HCT116 (cell line): Measurements from ENCODE around the gene KRT1. TPM values are rescaled to one million over a fixed set of nuclear protein-coding genes. Genes with fewer than 3 reads are reported as not detected.

Source experiments
- ATAC-seq: fragments of 200-7000 bp; cut with Tn5 transposase; 2 replicates; pipeline ENCODE4 v1.9.1; 2020; ENCODE audit warnings: mild to moderate bottlenecking, moderate library complexity
- BruUV-seq: library from RNA; stranded (reverse); fragments of 400-500 nt; replicated peaks from 2 replicates; lab custom pipeline; 2021; lab: Mats Ljungman, UMichigan
- CTCF ChIA-PET: fragments of 300-600 bp; sonication (Branson Sonifier 250); formaldehyde crosslinking; loops from one replicate; lab custom pipeline; 2021; ENCODE audit warnings: antibody characterized with exemption; lab: Charles Lee
- POLR2A ChIA-PET: fragments of 300-600, 350-600 bp; sonication (Branson Sonifier 250); formaldehyde crosslinking; loops from one replicate; lab custom pipeline; 2021; ENCODE audit warnings: antibody characterized with exemption; lab: Charles Lee
- RAD21 ChIA-PET, 2 experiments: fragments of 300-600 bp; sonication (Branson Sonifier 250); formaldehyde crosslinking; loops; one replicate each; lab custom pipeline; 2023; ENCODE audit warnings: low total read pairs in 2 of 2; ENCODE audit not compliant: uncharacterized antibody in 2 of 2, unreplicated experiment in 2 of 2, low non-redundant PET in 1 of 2; lab: Charles Lee
- DNase-seq: peaks from one replicate; pipeline ENCODE4 v3.0.0-alpha.2; 2010; ENCODE audit warnings: low read depth, low spot score
- H2AFZ ChIP-seq: fragments of 200-600 bp; shearing (Covaris generic), sonication (generic); 2 replicates; pipeline ENCODE4 v1.6.1; 2017; ENCODE audit warnings: low read depth, mixed run types, mixed read lengths, antibody characterized with exemption, low read length; ENCODE audit not compliant: poor library complexity, severe bottlenecking
- H3K27ac ChIP-seq: 2 replicates; pipeline ENCODE4 v1.5.1; 2012; ENCODE audit warnings: low read depth, low read length
- H3K27me3 ChIP-seq: fragments of 200-600 bp; sonication (generic); 2 replicates; pipeline ENCODE4 v1.6.1; 2016; ENCODE audit warnings: mixed run types, low read length, mixed read lengths; ENCODE audit not compliant: insufficient read depth
- H3K36me3 ChIP-seq, 2 experiments: fragments of 200-500 bp in 1 of 2; fragments of 200-600 bp in 1 of 2; sonication (Bioruptor generic) in 1 of 2; sonication (generic) in 1 of 2; 2 replicates each; pipeline versions ENCODE4 v1.5.1 to v1.6.1; 2014 to 2016; ENCODE audit warnings: low read length in 2 of 2, inconsistent platforms in 1 of 2, mixed read lengths in 1 of 2, mixed run types in 1 of 2; ENCODE audit not compliant: insufficient read depth in 2 of 2, control insufficient read depth in 1 of 2
- H3K4me1 ChIP-seq, 2 experiments: fragments of 200-600 bp in 1 of 2; sonication (generic) in 1 of 2; 2 replicates each; pipeline versions ENCODE4 v1.5.1 to v1.6.1; 2012 to 2017; ENCODE audit warnings: low read length in 2 of 2, inconsistent platforms in 1 of 2, mild to moderate bottlenecking in 1 of 2, mixed read lengths in 1 of 2, mixed run types in 1 of 2, moderate library complexity in 1 of 2; ENCODE audit not compliant: insufficient read depth in 2 of 2, control insufficient read depth in 1 of 2
- H3K4me2 ChIP-seq: fragments of 200-600 bp; sonication (generic); 2 replicates; pipeline ENCODE4 v1.6.1; 2017; ENCODE audit warnings: mixed run types, low read length, mixed read lengths
- H3K4me3 ChIP-seq, 2 experiments: fragments of 200-600 bp in 1 of 2; sonication (generic) in 1 of 2; replicated peaks in 1 of 2; 2 replicates each; pipeline ENCODE4 v1.5.1; 2011 to 2016; ENCODE audit warnings: low read length in 2 of 2, control low read depth in 1 of 2, low read depth in 1 of 2, mild to moderate bottlenecking in 1 of 2, mixed read lengths in 1 of 2, mixed run types in 1 of 2
- H3K79me2 ChIP-seq: fragments of 200-600 bp; sonication (generic); 2 replicates; pipeline ENCODE4 v1.6.1; 2017; ENCODE audit warnings: mild to moderate bottlenecking, mixed run types, low read length, moderate library complexity, mixed read lengths; ENCODE audit not compliant: insufficient read depth
- H3K9ac ChIP-seq: fragments of 200-600 bp; sonication (generic); 2 replicates; pipeline ENCODE4 v1.6.1; 2016; ENCODE audit warnings: low read length, mixed read lengths
- H3K9me2 ChIP-seq: fragments of 200-600 bp; sonication (generic), shearing (Covaris generic); 2 replicates; pipeline ENCODE4 v1.6.1; 2017; ENCODE audit warnings: mixed run types, mild to moderate bottlenecking, moderate library complexity; ENCODE audit not compliant: insufficient read depth
- H3K9me3 ChIP-seq, 2 experiments: fragments of 200-500 bp in 1 of 2; fragments of 200-600 bp in 1 of 2; sonication (Bioruptor generic) in 1 of 2; sonication (generic) in 1 of 2; 2 replicates each; pipeline ENCODE4 v1.6.1; 2014 to 2017; ENCODE audit warnings: low read length in 2 of 2, mixed read lengths in 2 of 2, inconsistent platforms in 1 of 2, low read depth in 1 of 2, mild to moderate bottlenecking in 1 of 2, mixed run types in 1 of 2, moderate library complexity in 1 of 2; ENCODE audit not compliant: control insufficient read depth in 1 of 2, insufficient read depth in 1 of 2
- H4K20me1 ChIP-seq: fragments of 200-600 bp; sonication (generic), shearing (Covaris generic); 2 replicates; pipeline ENCODE4 v1.6.1; 2017; ENCODE audit warnings: mixed run types, mild to moderate bottlenecking, moderate library complexity; ENCODE audit not compliant: insufficient read depth
- ATF3 ChIP-seq: IDR thresholded peaks from 2 replicates; pipeline ENCODE4 v1.6.1; 2012
- CBX3 ChIP-seq: IDR thresholded peaks from 2 replicates; pipeline ENCODE4 v1.6.1; 2012; ENCODE audit warnings: low read depth
- EGR1 ChIP-seq: IDR thresholded peaks from 2 replicates; pipeline ENCODE4 v1.6.1; 2012; ENCODE audit warnings: low read depth
- POLR2AphosphoS5 ChIP-seq: IDR thresholded peaks from 2 replicates; pipeline ENCODE4 v1.6.1; 2011; ENCODE audit warnings: mild to moderate bottlenecking, low read depth, low read length, moderate library complexity
- RAD21 ChIP-seq: IDR thresholded peaks from 2 replicates; pipeline ENCODE4 v1.6.1; 2012; ENCODE audit warnings: low read depth, mild to moderate bottlenecking
- REST ChIP-seq: IDR thresholded peaks from 2 replicates; pipeline ENCODE4 v1.6.1; 2012; ENCODE audit warnings: low read depth
- SIN3A ChIP-seq: IDR thresholded peaks from 2 replicates; pipeline ENCODE4 v1.6.1; 2012; ENCODE audit warnings: low read depth
- SRF ChIP-seq: IDR thresholded peaks from 2 replicates; pipeline ENCODE4 v1.6.1; 2012; ENCODE audit warnings: low read depth
- TCF7L2 ChIP-seq: IDR thresholded peaks from 2 replicates; pipeline ENCODE4 v1.7.0; 2011; ENCODE audit warnings: borderline replicate concordance, inconsistent platforms; ENCODE audit not compliant: insufficient read depth, insufficient read length; ENCODE audit errors: extremely low read depth
- YY1 ChIP-seq: IDR thresholded peaks from 2 replicates; pipeline ENCODE4 v1.6.1; 2011; ENCODE audit warnings: low read length, low read depth, moderate library complexity, mild to moderate bottlenecking; ENCODE audit not compliant: insufficient replicate concordance; ENCODE audit errors: extremely low read depth
- ZBTB33 ChIP-seq: IDR thresholded peaks from 2 replicates; pipeline ENCODE4 v1.6.1; 2011; ENCODE audit warnings: mild to moderate bottlenecking, low read length, moderate library complexity; ENCODE audit not compliant: insufficient replicate concordance; ENCODE audit errors: extremely low read depth
- ZNF274 ChIP-seq: fragments of 200-500 bp; sonication (Bioruptor generic); IDR thresholded peaks from 2 replicates; pipeline ENCODE4 v1.6.1; 2014; ENCODE audit warnings: mild to moderate bottlenecking, low read depth, low read length, inconsistent platforms
- intact Hi-C: fragments of 100-400 bp; cut with micrococcal nuclease; formaldehyde crosslinking; loops from 2 replicates; pipeline ENCODE4 v1.10.0; 2022
- total RNA-seq: library from RNA; stranded (reverse); gene quantifications from one replicate; pipeline ENCODE4 v1.2.1, GENCODE V29; 2021; ENCODE audit not compliant: unreplicated experiment

Gene KRT1
- total RNA-seq, 1 experiment from 2014 or later = 0.20 TPM

GRCh38 chr12:52727037-52727436 is 46.8 kb upstream of the KRT1 start:
- TF ChIP-seq ATF3 (no peak), ZNF274 (no peak), EGR1 (no peak)
- no peaks in the 10 kb centered on the region for H3K9me2 ChIP-seq
- intact Hi-C loops = no loop called here
- POLR2A ChIA-PET = no interaction called here
- no peaks in the 10 kb centered on the region for H4K20me1 ChIP-seq
- no peaks in the 10 kb centered on the region for H3K79me2 ChIP-seq
- no TSS peak for BruUV-seq
- H3K4me2 ChIP-seq = no peak overlapping the region
- H3K9me3 ChIP-seq = no peaks in the 10 kb centered on the region
- peaks cover 39% of the 10 kb centered on the region for H3K27me3 ChIP-seq
- H2AFZ ChIP-seq = no peak overlapping the region
- no peak overlapping the region for H3K27ac ChIP-seq
- CTCF ChIA-PET = no interaction called here
- H3K4me1 ChIP-seq = no peaks in the 10 kb centered on the region
- DNase-seq (no peak), ATAC-seq (no peak)
- RAD21 ChIA-PET = no interaction called here
- no peaks in the 10 kb centered on the region for H3K36me3 ChIP-seq
- no peak overlapping the region for H3K9ac ChIP-seq
- H3K4me3 ChIP-seq = no peak overlapping the region

GRCh38 chr12:52726451-52726850 is 46.2 kb upstream of the KRT1 start:
- no peaks in the 10 kb centered on the region for H3K4me1 ChIP-seq
- ATAC-seq (no peak), DNase-seq (no peak)
- RAD21 ChIA-PET = no interaction called here
- H3K79me2 ChIP-seq = no peaks in the 10 kb centered on the region
- H3K27ac ChIP-seq = no peak overlapping the region
- H3K27me3 ChIP-seq = peaks cover 35% of the 10 kb centered on the region
- no peaks in the 10 kb centered on the region for H4K20me1 ChIP-seq
- H3K4me2 ChIP-seq = no peak overlapping the region
- H3K4me3 ChIP-seq = no peak overlapping the region
- H3K36me3 ChIP-seq = no peaks in the 10 kb centered on the region
- no peak overlapping the region for H3K9ac ChIP-seq
- POLR2A ChIA-PET = no interaction called here
- CTCF ChIA-PET = no interaction called here
- intact Hi-C loops = no loop called here
- BruUV-seq = no TSS peak
- no peak overlapping the region for H2AFZ ChIP-seq
- no peaks in the 10 kb centered on the region for H3K9me2 ChIP-seq
- no peaks in the 10 kb centered on the region for H3K9me3 ChIP-seq
- TF ChIP-seq EGR1 = no peak
- TF ChIP-seq SRF = no peak
- no peak for TF ChIP-seq CBX3
- no peak for TF ChIP-seq RAD21
- TF ChIP-seq POLR2AphosphoS5 = no peak
- no peak for TF ChIP-seq TCF7L2
- TF ChIP-seq SIN3A = no peak
- no peak for TF ChIP-seq ZBTB33
- TF ChIP-seq REST = no peak
- TF ChIP-seq YY1 = no peak
